Suppressor macrophage treated with lipopolysaccharide for 4 hours (primary cell): ENCODE results near the gene C5orf52.
"Not testable (repeated sequence)": the region's sequence is repeated elsewhere in the genome, so short reads cannot be mapped to it uniquely, and the experiment has no call there.

ENCODE experiments used
- DNase-seq: peaks from one replicate; pipeline ENCODE4 v3.0.0-alpha.2; 2020

The C5orf52 gene

GRCh38 chr5:157679801-157680200 lies 8.5 kb downstream of the C5orf52 start:
- no peak for DNase-seq

GRCh38 chr5:157680239-157680638 lies 8.9 kb downstream of the C5orf52 start:
- DNase-seq: no peak

- DNase-seq: no peak
Measured at GRCh38 chr5:157681048-157681447, 9.7 kb downstream of the C5orf52 start.

DNA sequence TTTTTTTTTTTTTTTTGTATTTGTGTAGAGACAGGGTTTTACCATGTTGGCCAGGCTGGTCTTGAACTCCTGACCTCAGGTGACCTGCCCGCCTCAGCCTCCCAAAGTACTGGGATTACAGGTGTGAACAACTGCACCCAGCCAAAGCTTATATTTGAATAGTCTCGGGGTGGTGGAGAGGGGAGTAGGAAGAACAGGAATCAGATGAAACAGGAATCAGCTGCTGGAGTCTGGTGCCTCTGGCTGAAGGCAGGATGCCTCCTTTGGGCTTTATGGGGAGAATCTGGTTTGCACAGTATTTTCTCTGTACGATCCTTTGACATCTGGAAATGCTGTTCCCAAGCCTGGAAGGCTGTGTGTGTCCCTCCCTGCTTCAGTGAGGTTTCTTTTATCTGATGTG lies 10.9 kb downstream of the C5orf52 start:
- no peak for DNase-seq

- not testable (repeated sequence) for DNase-seq
Measured at GRCh38 chr5:157686276-157687197, 15.2 kb downstream of the C5orf52 start.

DNA sequence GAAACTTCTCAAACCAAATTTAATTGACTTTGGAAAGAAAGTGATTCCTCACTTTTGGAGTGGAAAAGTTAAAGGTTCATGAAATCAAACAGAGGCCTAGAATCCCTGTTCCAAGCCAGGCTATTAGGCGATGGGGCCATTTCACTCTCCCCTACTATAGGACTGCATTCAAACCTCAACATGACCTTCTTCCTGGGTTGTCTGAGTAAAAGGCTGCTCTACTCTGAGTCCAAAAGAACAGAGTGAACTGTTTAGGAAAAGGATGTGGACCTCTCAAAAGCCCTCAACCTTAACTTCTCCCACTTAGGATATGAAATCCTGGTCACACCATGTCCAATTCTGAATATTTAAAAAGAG lies 15.8 kb downstream of the C5orf52 start:
- DNase-seq: no peak

GRCh38 chr5:157689942-157690689 lies 18.8 kb downstream of the C5orf52 start:
- no peak for DNase-seq

DNA sequence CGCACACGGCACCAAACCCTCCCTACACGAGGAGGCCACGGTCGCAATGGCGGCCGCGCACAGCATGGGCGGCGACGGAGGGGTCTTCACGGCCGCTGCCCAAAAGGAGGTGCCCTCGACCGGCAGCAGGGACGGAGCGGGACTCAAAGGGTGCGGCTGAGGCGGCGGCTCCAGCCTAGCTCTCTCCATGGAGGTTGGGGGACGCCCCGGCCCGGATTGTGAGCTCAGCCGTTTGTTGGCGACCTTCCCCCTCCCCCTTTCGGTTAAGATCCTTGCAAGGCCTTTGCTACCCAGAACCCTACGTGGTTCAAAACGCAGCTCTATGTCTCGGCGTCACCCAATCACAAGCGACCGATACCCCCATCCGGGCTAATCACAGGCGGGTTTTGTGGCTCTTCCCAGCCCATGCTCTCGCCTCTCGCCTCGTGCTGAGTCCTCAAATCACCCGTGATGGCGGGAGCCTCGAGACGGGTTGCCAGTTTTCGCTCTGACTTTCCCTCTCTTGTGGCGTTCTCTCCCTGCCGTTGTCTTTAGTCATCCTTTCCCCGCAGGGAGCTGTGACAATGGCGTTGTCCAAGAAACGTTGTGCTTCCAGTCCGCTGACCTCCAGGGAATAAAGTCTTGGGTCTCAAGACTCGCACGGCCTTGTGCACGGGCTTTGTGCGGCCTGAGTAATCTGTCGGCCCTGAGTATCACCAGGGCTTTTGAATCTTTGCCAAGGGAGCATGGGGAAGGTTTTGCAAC lies 19.5 kb downstream of the C5orf52 start:
- no peak for DNase-seq

DNA sequence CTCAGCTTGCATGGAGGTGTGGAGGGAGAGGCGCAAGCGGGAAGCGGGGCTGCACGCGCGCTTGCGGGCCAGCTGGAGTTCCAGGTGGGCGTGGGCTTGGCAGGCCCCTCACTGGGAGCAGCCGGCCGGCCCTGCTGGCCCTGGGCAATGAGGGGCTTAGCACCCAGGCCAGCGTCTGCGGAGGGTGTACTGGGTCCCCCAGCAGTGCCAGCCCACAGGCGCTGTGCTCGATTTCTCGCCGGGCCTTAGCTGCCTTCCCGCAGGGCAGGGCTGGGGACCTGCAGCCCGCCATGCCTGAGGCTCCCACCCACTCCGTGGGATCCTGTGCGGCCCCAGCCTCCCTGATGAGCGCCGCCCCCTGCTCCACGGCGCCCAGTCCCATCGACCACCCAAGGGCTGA lies 22.5 kb downstream of the C5orf52 start:
- DNase-seq: not testable (repeated sequence)

DNA sequence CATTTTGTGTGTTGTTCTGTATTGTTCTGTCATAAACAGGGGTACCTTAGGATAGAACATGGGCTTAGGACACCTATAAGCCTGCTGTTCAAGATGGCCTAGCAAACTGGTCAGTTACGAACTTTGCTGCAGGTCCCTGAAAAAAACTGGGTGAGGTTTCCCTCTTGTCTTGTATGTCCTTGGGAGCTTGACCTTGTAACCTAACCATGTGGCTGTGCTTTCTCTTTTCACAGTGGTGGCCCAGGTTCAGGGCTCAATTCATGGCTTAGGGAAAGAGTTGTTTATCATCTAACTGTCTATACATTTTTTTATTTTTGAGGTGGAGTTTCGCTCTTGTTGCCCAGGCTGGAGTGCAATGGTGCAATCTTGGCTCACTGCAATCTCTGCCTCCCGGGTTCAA lies 24.8 kb downstream of the C5orf52 start:
- DNase-seq: not testable (repeated sequence)

- DNase-seq: not testable (repeated sequence)
Measured at GRCh38 chr5:157698674-157699073, 27.3 kb downstream of the C5orf52 start.

- no peak for DNase-seq
Measured at GRCh38 chr5:157703736-157704135, 32.4 kb downstream of the C5orf52 start.

GRCh38 chr5:157708866-157709265 lies 37.5 kb downstream of the C5orf52 start:
- DNase-seq: no peak

DNA sequence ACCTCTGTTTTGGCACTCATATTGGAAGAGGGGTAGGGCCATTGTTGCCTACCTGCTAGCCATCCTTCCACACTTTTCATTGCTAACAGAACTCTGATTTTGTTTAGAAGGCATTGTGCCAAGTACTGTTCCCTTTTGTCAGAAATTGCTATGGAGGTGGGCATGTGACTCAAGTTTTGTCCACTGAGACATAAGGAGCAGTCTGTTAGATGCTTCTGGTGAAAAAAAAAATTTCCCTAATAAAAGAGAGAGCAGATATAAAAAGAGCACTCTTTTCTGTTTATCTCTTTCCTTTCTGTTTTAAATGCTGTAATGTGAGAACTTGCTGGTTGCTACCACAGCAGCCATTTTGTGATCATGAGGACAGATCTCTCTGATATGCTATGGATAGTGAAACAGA lies 38.0 kb downstream of the C5orf52 start:
- DNase-seq: no peak

GRCh38 chr5:157710431-157710830 lies 39.1 kb downstream of the C5orf52 start:
- DNase-seq: no peak

DNA sequence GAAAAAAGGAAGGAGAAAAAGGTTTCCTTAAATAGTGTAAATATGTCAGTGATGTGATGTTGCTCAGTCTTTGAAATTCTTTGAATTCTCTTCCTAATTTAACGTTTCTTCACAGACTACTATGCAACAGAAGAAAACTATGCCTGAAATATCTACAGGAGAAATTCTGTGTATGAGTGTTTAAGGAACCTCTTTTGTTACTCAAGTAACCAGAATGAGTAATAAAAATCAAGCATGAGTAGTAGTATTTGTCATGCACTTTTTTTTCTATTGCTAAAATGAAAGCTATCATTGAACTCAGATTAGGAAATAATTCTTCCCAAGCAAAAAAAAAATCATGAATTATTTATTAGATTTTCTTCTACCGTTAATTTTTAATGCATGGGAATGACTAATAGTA lies 39.5 kb downstream of the C5orf52 start:
- peak; percentile 79 for DNase-seq

DNA sequence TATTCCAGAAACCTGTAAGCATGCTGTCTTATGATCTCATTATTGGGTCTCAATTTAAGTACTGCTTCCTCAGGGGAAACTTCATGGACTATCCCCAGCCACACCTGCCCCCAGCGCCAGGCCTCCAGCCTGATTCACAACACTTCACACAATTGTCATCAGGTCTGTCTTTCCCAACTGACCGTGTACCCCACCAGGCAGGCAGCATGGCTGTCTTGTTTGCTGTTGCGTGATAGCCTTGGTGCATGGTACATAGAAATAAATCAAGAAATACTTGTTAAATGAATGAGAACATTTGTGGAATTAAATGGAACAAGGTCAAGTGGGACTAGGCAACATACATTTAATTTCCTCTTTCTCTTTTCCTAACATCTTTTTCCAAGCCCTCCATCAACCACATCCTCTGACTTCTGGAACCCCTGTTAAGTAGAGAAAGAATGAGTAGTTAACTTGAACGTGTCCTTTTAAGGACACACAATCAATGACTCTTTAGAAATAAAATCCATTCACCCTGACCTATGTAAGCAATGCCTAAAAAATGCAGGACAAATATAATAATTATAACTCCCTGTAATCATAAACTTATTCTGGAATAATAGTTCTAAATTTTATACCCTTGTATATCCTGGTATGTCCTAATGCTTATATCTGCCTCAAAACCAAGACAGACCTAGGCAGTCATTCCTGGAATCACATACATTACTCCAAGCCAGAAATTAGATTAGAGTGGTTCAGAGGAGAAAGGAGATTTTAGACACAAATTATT lies 42.7 kb downstream of the C5orf52 start:
- no peak for DNase-seq

DNA sequence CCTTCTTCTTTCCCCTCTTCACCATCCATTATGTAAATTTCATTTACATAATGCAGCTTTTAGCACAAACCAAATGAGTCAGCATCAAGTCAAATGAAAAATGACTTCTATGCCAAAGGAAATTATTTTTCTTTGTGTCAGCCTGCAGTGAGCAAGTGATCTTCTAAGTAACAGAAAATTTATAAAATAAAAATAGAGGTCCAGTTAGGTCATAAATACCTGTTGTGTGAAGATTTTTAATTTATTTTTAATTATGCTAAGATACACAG lies 43.2 kb downstream of the C5orf52 start:
- DNase-seq: no peak

- DNase-seq: peak; percentile 72
Measured at GRCh38 chr5:157718519-157718918, 47.2 kb downstream of the C5orf52 start.

- no peak for DNase-seq
Measured at GRCh38 chr5:157719245-157719644, 47.9 kb downstream of the C5orf52 start.

DNA sequence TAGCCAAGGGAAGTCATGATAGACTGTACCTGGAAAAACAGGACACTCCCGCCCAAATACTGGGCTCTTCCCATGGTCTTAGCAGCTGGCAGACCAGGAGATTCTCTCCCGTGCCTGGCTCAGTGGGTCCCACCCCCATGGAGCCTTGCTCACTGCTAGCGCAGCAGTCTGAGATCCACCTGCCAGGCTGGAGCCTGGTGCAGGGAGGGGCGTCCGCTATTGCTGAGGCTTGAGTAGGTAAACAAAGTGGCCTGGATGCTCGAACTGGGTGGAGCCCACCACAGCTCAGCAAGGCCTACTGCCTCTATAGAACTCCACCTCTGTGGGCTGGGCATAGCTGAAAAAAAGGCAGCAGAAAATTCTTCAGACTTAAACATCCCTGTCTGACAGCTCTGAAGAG lies 49.8 kb downstream of the C5orf52 start:
- no peak for DNase-seq

GRCh38 chr5:157722895-157723294 lies 51.6 kb downstream of the C5orf52 start:
- DNase-seq: not testable (repeated sequence)

DNA sequence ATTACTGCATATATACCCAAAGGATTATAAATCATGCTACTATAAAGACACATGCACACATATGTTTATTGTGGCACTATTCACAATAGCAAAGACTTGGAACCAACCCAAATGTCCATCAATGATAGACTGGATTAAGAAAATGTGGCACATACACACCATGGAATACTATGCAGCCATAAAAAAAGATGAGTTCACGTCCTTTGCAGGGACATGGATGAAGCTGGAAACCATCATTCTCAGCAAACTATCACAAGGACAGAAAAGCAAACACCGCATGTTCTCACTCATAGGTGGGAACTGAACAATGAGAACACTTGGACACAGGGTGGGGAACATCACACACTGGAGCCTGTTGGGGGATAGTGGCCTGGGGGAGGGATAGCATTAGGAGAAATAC lies 55.3 kb downstream of the C5orf52 start:
- not testable (repeated sequence) for DNase-seq
